ENCODE data around the gene SCO2.

The SCO2 gene

DNA sequence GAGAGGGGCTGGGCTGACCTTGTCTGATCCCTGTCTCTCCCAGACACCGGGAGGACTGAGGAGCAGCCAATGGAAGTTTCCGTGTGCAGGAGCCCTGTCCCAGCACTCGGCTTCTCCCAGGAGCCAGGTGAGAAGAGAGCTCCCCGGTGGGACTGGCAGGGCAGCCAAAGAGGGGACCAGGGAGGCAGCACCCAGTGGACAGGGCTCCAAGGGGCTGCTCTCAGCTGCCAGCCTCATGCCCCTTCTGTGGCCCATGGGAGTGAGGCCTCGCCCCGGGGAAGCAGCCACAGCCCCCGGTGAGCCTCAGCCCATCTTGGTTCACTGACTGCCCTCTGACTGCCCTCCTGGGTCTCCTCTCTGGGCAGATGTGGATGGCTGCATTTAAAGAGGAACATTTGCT, 6.8 kb downstream of the SCO2 start:
- no peak for DNase-seq

DNA sequence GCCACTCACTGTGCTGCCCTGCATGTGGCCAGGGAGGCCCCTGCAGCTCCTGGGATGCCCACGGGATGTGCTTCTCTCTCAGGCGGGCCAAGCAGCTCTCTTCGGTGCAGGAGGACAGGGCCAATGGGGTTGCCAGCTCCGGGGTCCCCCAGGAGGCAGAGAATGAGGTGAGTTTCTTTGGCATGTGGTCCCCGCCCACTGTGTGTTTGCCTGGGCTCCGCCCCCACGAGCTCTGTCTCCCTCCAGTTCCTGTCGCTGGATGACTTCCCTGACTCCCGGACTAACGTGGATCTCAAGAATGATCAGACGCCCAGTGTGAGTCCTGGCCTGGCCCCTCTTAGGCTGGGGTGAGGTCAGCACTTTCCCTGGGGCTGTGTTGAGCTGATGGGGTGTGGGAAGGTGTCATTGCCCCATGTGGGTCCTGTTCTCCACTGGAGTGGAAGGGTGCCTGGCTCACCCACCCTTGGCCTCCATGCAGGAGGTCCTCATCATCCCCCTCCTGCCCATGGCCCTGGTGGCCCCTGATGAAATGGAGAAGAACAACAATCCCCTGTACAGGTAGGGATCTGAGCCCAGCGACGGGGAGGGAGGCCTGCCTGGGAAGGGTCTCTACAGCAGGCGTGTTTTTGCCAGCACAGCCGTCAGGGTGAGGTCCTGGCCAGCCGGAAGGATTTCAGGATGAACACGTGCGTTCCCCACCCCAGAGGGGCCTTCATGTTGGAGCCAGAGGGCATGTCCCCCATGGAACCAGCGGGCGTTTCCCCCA, 7.7 kb downstream of the SCO2 start:
- DNase-seq: no peak

DNA sequence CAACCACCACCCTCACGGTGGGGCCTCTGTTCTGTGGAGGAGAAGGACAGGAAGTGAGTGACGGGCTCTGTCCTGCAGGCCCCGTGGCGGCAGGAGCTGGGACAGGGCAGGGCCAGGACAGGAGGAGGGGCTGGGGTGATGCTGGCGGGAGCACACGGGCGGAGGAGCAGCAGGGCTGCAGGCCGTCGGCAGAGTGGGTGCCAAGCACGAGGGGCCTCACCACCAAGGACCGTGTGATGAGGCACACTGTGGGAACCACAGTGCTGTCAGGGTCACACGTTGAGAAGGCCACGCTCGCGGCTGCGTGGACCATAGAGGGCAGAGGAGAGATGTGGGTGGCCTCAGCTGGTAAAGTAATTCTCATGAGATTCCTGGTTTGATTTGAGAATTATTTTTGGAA, 8.5 kb downstream of the SCO2 start:
- DNase-seq: no peak

DNA sequence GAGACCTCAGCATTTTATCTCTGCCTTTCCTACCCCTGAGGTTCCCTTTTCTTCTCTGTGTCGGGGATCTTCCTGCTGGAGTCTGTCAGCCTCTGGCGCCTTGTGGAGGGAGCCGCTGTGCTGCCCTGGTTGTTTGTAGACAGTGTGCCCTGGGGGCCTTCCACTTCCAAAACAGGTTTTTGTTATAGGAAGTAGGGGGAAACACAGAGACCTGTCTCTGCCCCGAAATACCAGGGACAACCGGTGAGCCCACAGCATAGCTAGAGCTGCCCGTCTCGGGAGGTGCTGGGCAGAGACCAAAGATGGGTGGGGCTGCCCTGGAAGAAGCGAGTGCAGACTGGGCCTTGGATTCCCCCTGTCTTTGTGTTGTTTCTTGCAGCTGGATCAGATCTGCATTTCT, 9.3 kb downstream of the SCO2 start:
- DNase-seq: no peak

DNA sequence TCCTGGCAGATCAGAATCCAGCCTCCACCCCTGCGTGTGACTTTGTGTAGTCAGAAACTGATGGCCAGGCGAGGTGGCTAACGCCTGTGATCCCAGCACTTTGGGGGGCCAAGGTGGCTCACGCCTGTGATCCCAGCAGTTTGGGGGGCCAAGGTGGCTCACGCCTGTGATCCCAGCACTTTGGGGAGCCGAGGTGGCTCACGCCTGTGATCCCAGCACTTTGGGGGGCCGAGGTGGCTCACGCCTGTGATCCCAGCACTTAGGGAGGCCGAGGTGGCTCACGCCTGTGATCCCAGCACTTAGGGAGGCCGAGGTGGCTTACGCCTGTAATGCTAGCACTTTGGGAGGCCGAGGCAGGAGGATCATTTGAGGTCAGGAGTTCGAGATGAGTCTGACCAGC, 12.2 kb downstream of the SCO2 start:
- no peak for DNase-seq

DNA sequence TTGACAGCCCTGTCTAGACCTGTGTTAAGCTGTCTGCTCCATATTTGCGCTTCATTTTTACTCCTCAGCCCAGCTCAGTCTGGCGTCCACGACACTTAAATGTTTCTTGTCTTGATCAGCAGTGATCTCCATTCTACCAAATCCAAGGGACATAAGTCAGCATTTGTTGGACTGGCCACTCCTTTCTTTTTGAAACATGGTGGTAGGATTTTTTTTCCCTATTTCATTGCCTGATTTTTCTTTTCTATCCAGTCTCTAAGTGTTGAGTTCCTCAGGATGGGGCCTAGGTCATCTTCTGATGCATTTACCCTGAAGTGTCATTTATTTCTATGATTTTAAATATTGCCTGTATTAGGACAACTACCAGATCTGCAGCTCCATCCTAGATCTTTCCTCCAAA, 16.5 kb downstream of the SCO2 start:
- DNase-seq: no peak

DNA sequence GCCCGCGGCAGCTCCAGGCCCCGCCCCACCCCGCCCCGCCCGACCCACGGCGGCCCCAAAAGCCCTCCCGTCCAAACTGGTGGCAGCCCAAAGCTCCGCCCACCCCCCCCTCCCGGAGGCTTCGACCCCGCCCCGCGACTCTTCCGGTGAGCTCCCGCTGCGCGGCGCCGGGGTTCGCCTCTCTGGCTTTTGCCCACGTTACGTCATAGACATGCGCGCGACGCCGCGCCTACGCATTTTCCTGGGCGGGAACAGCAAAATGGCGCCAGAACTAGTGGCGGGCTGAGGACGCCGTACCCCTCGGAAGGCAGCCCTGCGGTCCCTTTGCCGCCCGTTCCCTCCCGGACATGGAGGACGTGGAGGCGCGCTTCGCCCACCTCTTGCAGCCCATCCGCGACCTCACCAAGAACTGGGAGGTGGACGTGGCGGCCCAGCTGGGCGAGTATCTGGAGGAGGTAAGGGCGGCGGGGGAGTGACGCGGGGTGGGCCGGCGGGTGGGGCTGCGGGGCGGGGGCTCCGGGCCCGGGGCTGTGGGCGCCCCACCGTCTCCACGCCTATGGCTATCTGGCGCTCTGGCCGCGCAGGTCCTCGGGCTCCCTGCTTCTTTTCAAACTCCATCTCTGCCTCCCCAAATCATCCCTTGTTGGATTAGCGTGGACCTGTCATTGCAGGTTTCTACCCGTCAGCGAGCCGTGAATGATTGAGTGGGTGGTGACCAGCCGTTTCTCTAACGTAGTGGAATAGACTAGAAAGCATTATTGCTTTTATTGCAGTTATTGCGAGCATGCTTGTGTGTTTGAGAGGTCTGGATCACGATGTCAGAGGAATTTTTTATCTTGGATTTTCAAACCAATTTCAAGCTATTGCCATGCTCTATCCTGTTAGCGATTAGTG, 17.2 kb downstream of the SCO2 start, which contains the start of gene NCAPH2:
TSS of gene NCAPH2 (plus strand) at position 234 of the 894 bp plus-strand sequence. CDS start at position 348, 114 bp downstream.
- peak; percentile 96 to 97 for DNase-seq

DNA sequence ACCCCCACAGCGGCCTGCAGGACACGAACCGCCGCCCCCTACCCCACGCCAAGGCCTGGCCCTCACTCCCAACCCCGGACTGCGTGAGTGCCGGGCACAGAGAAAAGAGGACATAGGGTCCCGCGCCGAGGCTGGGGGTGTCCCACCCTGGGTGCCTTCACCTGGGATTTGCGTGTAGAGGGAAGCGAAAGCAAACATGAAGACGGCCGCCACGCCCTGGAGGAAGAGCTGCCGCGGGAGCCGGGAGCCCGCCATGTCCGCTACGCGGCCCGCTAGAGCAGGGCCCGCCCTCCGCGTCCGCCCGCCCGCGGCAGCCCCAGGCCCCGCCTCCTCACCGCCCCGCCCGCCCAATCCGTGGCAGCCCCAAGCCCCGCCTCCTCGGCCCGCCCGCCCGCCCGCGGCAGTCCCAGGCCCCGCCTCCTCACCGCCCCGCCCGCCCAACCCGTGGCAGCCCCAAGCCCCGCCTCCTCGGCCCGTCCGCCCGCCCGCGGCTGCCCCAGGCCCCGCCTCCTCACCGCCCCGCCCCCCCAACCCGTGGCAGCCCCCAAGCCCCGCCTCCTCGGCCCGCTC, 17.9 kb downstream of the SCO2 start, which contains the start of gene LMF2:
TSS of gene LMF2 (minus strand) at position 282 of the 570 bp plus-strand sequence. CDS start at position 255, 27 bp downstream.
- peak; percentile 90 to 91 for DNase-seq

DNA sequence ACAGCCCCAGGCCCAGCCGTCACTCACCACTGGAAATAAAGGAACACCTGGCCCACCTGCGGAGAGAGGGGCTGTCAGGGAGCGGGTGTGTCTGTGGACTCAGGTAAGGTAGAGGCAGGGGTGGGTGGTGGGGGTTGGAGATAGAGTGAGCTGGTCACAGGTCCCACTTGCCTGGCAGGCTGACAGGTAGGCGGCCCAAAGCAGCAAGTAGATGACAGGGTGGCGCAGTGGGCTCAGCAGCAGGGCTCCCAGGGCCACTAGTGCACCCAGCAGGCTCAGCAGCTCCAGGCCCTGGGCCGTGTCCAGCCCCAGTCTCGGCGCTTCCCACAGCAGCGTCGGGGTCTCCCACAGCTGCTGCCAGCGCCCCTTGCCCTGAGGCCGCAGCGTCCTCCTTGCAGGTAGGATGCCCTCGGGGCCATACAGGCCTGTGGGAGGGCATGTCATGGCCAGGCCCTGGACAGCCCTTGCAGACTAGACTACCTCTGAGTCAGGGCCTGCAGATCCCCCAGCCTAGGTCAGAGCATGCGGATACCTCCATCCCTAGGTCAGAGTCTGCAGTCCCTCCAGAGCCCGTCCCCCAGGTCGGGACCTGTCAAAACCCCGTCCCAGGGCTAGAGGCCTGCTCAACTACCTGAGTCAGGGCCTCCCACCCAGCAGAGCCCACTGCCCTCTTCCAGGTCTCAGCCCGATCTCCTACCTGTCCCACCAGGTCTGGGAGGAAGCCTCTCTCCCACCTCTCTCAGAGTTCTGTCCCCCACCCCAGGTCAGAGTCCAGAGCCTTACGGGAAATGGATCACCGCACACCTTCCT, 18.6 kb downstream of the SCO2 start:
- no peak for DNase-seq

DNA sequence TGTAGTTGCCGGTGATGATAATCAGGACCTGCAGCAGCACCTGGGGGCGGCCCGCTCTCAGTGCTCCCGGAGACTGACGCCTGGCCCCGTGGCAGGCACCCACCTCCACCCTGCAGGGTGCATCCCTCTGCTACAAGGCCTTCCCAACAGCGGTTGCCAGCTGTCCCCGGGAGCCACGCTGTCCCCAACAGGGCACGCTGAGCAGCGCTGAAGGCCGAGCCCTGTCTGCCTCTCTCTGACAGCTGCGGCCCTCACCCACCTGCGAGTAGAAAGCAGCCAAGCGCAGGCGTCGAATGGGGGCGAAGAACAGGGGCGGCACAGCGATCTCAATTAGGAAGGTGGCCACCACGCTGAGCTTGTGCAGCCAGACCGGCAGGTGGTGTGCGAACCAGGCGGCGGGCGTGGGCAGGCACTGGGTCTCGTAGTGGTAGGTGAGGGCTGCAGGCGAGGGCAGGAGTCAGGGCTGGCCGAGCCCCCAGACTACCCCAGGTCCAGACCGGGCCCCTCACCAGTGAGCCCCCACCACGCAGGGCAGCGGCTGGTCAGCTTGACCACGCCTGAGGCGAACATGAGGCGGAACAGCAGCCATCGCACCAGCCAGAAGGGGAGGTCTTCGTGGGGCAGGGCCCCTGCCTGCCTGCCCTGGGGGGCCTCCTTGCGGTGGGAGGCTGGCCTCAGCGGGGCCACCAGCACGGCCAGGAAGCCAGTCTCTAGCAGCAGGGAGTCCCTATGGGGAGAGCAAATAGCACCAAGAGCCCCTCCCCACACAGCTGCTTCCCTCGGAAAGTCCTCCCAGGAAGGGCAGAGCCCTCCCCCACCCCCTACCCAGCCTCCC, 19.4 kb downstream of the SCO2 start:
- DNase-seq: no peak

DNA sequence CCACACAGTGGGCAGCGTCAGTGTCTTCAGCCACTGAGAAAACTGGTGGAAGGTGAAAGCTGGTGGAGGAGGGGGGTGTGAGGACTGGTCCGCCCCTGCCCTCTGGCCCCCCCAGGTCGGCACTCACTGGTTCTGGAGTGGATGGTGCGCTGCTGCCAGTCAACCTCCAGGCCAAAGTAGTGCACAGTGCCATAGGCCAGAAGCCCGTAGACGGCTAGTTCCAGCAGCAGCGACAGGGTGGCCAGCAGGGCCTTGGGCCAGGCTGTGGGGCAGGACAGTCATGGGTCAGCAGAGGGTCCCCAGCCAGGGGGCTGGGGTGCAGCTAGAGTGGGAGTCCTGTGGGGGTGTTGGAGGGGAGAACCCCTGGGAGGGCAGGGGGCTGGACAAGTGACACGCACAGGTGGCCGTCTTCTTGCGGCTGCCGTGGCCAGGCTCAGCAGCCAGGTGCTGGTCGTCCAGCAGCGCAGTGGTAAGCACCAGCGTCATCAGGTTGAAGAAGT, 20.1 kb downstream of the SCO2 start:
- no peak for DNase-seq

DNA sequence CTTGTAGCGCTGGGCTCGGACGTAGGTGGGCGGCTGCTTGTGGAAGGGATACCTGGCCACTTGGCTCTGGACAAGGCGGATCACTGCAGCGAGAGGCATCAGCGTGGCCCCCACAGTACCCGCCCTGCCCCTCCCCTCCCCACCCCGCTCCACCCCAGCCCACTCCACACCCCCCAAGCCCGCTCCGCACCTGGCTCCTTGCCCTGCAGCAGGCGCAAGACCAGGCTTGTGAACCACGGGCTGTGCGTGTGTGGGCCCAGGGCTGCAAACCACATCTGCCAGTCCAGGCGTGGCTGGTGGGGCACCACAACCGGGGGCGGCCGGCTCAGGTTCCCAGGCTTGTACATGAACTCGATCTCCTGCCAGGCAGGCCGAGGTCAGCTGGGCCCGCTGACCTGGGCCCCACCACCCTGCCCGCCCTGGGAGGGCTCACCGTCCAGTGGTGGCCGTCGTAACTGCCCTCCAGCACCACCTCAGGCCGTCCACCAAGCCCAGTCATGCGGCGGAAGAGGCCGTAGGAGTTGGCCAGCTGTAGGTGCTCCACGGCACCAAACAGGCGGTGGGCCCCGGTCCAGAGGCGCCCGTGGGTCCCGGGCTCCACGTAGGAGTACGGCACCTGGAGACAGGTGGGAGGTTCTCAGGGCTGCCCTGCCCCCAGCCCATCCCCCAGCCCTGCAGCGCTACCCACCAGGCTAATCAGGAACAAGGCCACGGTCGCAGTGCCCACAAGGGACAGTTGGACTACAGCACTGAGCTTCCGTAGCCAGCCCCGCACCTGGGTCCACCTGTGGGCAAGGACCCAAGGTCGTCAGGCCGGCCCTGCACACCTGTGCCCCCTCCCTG, 20.8 kb downstream of the SCO2 start:
- DNase-seq: no peak

DNA sequence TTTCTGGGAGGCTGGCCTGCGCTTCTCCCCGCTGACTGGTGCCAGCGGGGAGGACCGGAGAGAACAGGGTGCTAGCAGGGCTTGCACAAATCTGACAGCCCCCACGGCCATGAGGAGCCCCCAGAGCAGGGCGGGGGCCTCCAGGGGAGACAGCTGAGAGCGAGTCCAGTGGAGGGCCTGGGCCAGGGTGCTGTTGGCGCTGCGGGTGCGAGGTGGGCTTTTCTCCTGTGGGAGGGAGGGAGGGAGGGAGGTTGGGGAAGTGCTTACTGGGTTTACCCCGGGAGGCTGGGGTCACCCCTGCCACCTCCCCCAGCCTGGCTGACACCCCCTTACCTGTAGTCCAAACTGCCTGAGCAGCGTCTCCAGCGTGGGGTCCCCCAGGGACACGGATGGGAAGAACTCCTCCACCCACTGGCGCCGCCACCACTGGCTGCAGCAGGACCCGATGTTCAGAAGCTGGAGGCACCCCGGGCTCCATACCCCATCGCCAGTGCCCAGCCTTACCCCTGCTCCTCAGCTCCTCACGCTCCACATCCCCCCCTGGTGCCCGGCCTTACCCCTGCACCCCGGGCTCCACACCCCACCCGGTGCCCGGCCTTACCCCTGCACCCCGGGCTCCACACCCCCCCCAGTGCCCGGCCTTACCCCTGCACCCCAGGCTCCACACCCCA, 21.8 kb downstream of the SCO2 start:
- DNase-seq: no peak

DNA sequence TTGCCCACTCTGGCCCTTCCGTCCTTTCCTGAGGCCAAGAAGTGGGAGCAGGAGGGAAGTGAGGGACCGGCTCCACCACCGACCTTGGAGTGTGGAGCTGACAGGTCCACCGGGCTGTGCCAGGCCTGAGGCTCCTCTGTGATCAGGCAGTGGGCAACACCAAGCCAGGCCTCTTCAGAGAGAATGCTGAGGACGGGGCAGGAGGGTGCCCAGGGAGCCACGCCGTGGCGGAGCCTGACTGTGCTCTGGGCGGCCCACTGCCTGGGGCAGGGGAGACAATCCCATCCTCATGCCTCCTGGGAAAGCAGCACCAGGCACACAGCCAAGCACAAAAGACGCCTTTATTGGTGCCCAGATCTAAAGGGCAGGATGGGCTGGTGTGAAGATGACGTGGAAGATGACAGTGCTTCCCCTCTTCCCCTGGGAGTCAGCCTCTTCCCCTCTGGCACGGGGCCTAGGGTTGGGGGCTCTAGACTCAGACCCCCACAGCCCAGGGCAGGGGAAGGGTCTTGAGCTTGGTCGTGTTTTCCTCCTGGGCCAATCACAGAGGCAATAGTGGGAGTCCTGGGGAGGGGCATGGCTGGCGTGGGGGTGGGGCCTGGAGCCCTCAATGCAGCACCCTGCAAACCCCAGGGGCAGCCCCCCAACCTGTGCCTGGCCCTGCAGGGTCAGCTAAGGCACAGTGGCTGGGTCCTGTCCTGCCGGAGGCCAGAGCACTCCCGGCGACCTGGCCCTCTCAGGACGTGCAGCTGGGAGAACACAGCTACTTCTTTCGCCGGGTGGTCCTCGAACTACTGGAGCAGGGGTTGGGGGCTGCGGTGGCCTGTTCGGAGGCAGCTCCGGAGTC, 22.5 kb downstream of the SCO2 start:
- no peak for DNase-seq

DNA sequence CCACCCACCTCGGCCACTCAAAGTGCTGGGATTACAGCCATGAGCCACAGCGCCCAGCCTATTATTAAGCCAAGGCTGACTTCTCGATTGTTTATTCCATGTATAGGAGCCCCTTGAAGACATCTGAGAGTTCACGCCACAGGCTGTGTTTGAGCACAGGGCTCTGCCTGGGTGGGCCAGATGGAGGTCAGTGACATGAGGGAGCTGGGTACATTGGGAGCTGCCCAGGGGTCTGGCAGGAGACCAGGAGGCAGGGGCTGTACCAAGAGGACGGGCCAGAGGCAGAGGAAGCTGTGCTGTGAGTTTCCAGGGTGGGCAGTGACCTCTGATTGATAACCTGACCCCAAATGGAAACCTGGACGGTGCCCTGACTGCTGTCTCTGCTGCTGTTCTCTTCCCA, 23.3 kb downstream of the SCO2 start:
- DNase-seq: no peak

DNA sequence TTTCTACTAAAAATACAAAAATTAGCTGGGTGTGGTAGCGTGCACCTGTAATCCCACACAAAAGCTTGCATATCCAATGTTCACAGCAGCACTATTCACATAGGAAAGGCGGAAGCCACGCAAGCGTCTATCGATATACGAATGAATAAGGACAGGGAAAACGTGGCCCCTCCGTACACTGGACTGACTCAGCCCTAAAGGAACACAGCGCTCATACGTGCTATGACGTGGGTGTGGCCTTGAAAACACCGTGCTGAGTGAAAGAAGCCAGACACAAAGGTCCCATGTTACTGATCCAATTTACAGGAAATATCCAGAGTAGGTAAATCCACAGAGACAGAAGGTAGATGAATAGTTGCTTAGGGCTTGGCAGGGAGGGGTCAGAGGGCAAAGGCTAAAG, 24.9 kb downstream of the SCO2 start:
- DNase-seq: no peak

DNA sequence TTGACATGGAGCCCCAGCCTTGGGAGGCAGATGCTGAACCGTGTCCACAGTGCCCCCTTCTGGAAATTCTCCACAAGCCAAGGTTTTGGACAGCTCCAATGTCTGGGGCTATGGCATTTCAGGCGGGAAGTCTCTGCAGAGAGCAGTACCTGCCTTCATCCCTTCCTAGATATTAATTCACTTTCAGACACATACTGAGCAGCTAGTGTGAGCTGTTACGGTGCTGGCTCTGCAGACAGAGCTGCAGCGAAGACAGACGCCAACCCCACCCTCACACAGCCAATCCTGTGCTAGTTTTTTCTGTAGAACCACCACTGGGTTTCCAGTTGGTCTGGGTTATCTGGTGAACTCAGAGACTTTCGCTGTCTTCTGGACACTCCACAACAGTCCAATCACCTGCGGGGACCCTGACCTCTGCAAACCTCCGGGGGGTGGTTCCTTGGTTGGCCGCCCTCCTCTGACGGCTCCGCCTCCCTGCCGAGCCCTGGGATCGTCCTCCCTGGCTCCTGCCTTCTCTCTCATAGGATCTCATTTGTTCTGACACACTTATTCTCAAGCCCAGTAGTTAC, 27.0 kb downstream of the SCO2 start:
- peak; percentile 61 to 63 for DNase-seq

DNA sequence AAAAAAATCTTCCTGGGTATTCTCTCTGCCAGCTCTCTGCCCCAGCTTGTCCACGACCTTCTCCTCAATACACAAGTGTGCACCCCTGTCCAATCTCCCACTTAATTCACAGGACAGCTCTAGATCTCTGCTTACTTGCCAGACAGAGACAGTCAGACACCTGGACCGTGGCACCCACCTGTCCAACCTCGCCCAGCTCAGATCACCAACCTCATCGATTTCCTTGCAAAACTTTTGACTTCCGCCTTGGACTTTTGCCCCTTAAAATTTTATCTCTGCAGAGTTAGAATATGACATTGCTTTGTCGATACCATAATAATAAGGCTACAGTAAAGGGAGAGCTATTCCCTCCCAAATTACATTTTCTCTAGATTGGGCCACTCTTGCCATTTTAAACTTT, 28.3 kb downstream of the SCO2 start:
- no peak for DNase-seq
